ENCODE results near the gene ATP12A.

Gene ATP12A

GRCh38 chr13:24683838-24684599 lies 3.8 kb downstream of the ATP12A start:
- Histone ChIP-seq H3F3A (ENCODE audit: insufficient read depth) (no peaks in the 10 kb centered on the region), H3K9me3 (ENCODE audit: insufficient read depth, low read length) (no peaks in the 10 kb centered on the region), H3K79me2 (ENCODE audit: insufficient read depth, low read length) (no peaks in the 10 kb centered on the region), H3K27ac (ENCODE audit: low read depth, low read length) (no peak overlapping the region), H2AFZ (ENCODE audit: low read depth, low read length, severe bottlenecking) (no peak overlapping the region), H3K36me3 (ENCODE audit: low read length) (no peaks in the 10 kb centered on the region), H3K4me3 (ENCODE audit: insufficient read depth, low read length, poor library complexity, severe bottlenecking) (no peak overlapping the region), H4K20me1 (ENCODE audit: low read depth, low read length) (no peaks in the 10 kb centered on the region), H3K4me2 (ENCODE audit: low read depth, low read length, poor library complexity, severe bottlenecking) (no peak overlapping the region), H3K9ac (ENCODE audit: low read length) (no peak overlapping the region), H3K9me2 (replicated peaks; ENCODE audit: insufficient read depth, low read length) (no peaks in the 10 kb centered on the region), H3K27me3 (ENCODE audit: low read length) (no peaks in the 10 kb centered on the region)
- TF ChIP-seq CTCF (IDR thresholded peaks at IDR 0.05; ENCODE audit: insufficient read depth, low read length, poor library complexity, severe bottlenecking) (peak; percentile 69), EZH2phosphoT487 (conservative IDR thresholded peaks at IDR 0.05; ENCODE audit: low read length) (no peak)

- no peaks in the 10 kb centered on the region for H3K27me3 ChIP-seq (ENCODE audit: low read length)
- TF ChIP-seq CTCF (IDR thresholded peaks at IDR 0.05; ENCODE audit: insufficient read depth, low read length, poor library complexity, severe bottlenecking) (no peak), EZH2phosphoT487 (conservative IDR thresholded peaks at IDR 0.05; ENCODE audit: low read length) (no peak)
- H3K9ac ChIP-seq (ENCODE audit: low read length): no peak overlapping the region
- no peaks in the 10 kb centered on the region for H3K9me2 ChIP-seq (replicated peaks; ENCODE audit: insufficient read depth, low read length)
- no peaks in the 10 kb centered on the region for H3F3A ChIP-seq (ENCODE audit: insufficient read depth)
- H3K9me3 ChIP-seq (ENCODE audit: insufficient read depth, low read length): no peaks in the 10 kb centered on the region
- no peak overlapping the region for H3K27ac ChIP-seq (ENCODE audit: low read depth, low read length)
- H3K36me3 ChIP-seq (ENCODE audit: low read length): no peaks in the 10 kb centered on the region
- H4K20me1 ChIP-seq (ENCODE audit: low read depth, low read length): no peaks in the 10 kb centered on the region
- no peak overlapping the region for H3K4me2 ChIP-seq (ENCODE audit: low read depth, low read length, poor library complexity, severe bottlenecking)
- H2AFZ ChIP-seq (ENCODE audit: low read depth, low read length, severe bottlenecking): no peak overlapping the region
- H3K4me3 ChIP-seq (ENCODE audit: insufficient read depth, low read length, poor library complexity, severe bottlenecking): no peak overlapping the region
- H3K79me2 ChIP-seq (ENCODE audit: insufficient read depth, low read length): no peaks in the 10 kb centered on the region
Observed at GRCh38 chr13:24684600-24684998, 4.4 kb downstream of the ATP12A start.

- no peak overlapping the region for H3K9ac ChIP-seq (ENCODE audit: low read length)
- no peaks in the 10 kb centered on the region for H3K79me2 ChIP-seq (ENCODE audit: insufficient read depth, low read length)
- no peak overlapping the region for H3K4me2 ChIP-seq (ENCODE audit: low read depth, low read length, poor library complexity, severe bottlenecking)
- H3K36me3 ChIP-seq (ENCODE audit: low read length): no peaks in the 10 kb centered on the region
- H3F3A ChIP-seq (ENCODE audit: insufficient read depth): no peaks in the 10 kb centered on the region
- H3K4me3 ChIP-seq (ENCODE audit: insufficient read depth, low read length, poor library complexity, severe bottlenecking): no peak overlapping the region
- no peaks in the 10 kb centered on the region for H3K27me3 ChIP-seq (ENCODE audit: low read length)
- no peak overlapping the region for H2AFZ ChIP-seq (ENCODE audit: low read depth, low read length, severe bottlenecking)
- H3K9me2 ChIP-seq (replicated peaks; ENCODE audit: insufficient read depth, low read length): no peaks in the 10 kb centered on the region
- H4K20me1 ChIP-seq (ENCODE audit: low read depth, low read length): no peaks in the 10 kb centered on the region
- H3K9me3 ChIP-seq (ENCODE audit: insufficient read depth, low read length): no peaks in the 10 kb centered on the region
- TF ChIP-seq EZH2phosphoT487 (conservative IDR thresholded peaks at IDR 0.05; ENCODE audit: low read length) (no peak), CTCF (IDR thresholded peaks at IDR 0.05; ENCODE audit: insufficient read depth, low read length, poor library complexity, severe bottlenecking) (no peak)
- H3K27ac ChIP-seq (ENCODE audit: low read depth, low read length): no peak overlapping the region
Observed at GRCh38 chr13:24685314-24685713, 5.1 kb downstream of the ATP12A start.
